Osteocyte (in vitro differentiated cells): ENCODE results near the gene AAK1. TPM values are rescaled to one million over a fixed set of nuclear protein-coding genes. Genes with fewer than 3 reads are reported as not detected.

Source experiments
- DNase-seq: peaks from one replicate; pipeline ENCODE4 v3.0.0; 2021; ENCODE audit warnings: mixed read lengths; ENCODE audit not compliant: unreplicated experiment; ENCODE audit errors: extremely low spot score
- H3K27ac Mint-ChIP-seq: one replicate; pipeline ENCODE4 v1.8.0; 2021; ENCODE audit warnings: mild to moderate bottlenecking, mixed read lengths; ENCODE audit not compliant: unreplicated experiment
- H3K27me3 Mint-ChIP-seq: one replicate; pipeline ENCODE4 v1.8.0; 2021; ENCODE audit warnings: mixed read lengths; ENCODE audit not compliant: unreplicated experiment
- H3K36me3 Mint-ChIP-seq: one replicate; pipeline ENCODE4 v1.8.0; 2021; ENCODE audit warnings: mixed read lengths; ENCODE audit not compliant: unreplicated experiment
- H3K4me1 Mint-ChIP-seq: one replicate; pipeline ENCODE4 v1.8.0; 2021; ENCODE audit warnings: mixed read lengths; ENCODE audit not compliant: unreplicated experiment
- H3K4me3 Mint-ChIP-seq: one replicate; pipeline ENCODE4 v1.8.0; 2021; ENCODE audit warnings: mild to moderate bottlenecking, moderate library complexity, mixed read lengths; ENCODE audit not compliant: unreplicated experiment
- H3K9me3 Mint-ChIP-seq: one replicate; pipeline ENCODE4 v1.8.0; 2021; ENCODE audit warnings: mixed read lengths; ENCODE audit not compliant: unreplicated experiment
- CTCF ChIP-seq: fragments of 200-600 bp; sonication (generic); IDR thresholded peaks from 2 replicates; pipeline ENCODE4 v1.5.0; 2021; ENCODE audit warnings: antibody characterized with exemption, mild to moderate bottlenecking, moderate library complexity
- total RNA-seq: library from RNA; stranded (reverse); gene quantifications from 2 replicates; pipeline ENCODE4 v1.2.1, GENCODE V29; 2021

Gene AAK1
- total RNA-seq, 1 donor from 2014 or later = 66.0 TPM

GRCh38 chr2:69483696-69484095 is 159.8 kb downstream of the AAK1 start:
- TF ChIP-seq CTCF = no peak
- no peaks in the 10 kb centered on the region for H3K9me3 Mint-ChIP-seq
- no peak overlapping the region for H3K27ac Mint-ChIP-seq
- peaks cover 5% of the 10 kb centered on the region for H3K4me1 Mint-ChIP-seq
- H3K36me3 Mint-ChIP-seq = peaks cover 38% of the 10 kb centered on the region
- DNase-seq = no peak
- H3K27me3 Mint-ChIP-seq = no peaks in the 10 kb centered on the region
- no peak overlapping the region for H3K4me3 Mint-ChIP-seq

- H3K27ac Mint-ChIP-seq = no peak overlapping the region
Observed at GRCh38 chr2:69483024-69483423, 160.5 kb downstream of the AAK1 start.

GRCh38 chr2:69482471-69482870 is 161.1 kb downstream of the AAK1 start:
- no peaks in the 10 kb centered on the region for H3K27me3 Mint-ChIP-seq

More at GRCh38 chr2:69483024-69483423, 160.5 kb downstream of the AAK1 start:
- no peak for DNase-seq
- H3K36me3 Mint-ChIP-seq = peaks cover 36% of the 10 kb centered on the region
- H3K9me3 Mint-ChIP-seq = no peaks in the 10 kb centered on the region
- H3K4me3 Mint-ChIP-seq = no peak overlapping the region
- peaks cover 5% of the 10 kb centered on the region for H3K4me1 Mint-ChIP-seq
- TF ChIP-seq CTCF = no peak
- no peaks in the 10 kb centered on the region for H3K27me3 Mint-ChIP-seq

GRCh38 chr2:69481421-69481820 is 162.1 kb downstream of the AAK1 start:
- Mint-ChIP-seq H3K4me3 (no peak overlapping the region), H3K9me3 (no peaks in the 10 kb centered on the region), H3K36me3 (peaks cover 34% of the 10 kb centered on the region), H3K27me3 (no peaks in the 10 kb centered on the region), H3K4me1 (peaks cover 5% of the 10 kb centered on the region), H3K27ac (no peak overlapping the region)
- no peak for DNase-seq
- no peak for TF ChIP-seq CTCF

More at GRCh38 chr2:69482471-69482870, 161.1 kb downstream of the AAK1 start:
- no peak for DNase-seq
- Mint-ChIP-seq H3K36me3 (peaks cover 36% of the 10 kb centered on the region), H3K9me3 (no peaks in the 10 kb centered on the region), H3K4me3 (no peak overlapping the region), H3K4me1 (peaks cover 5% of the 10 kb centered on the region), H3K27ac (no peak overlapping the region)
- no peak for TF ChIP-seq CTCF

- no peak for TF ChIP-seq CTCF
- Mint-ChIP-seq H3K36me3 (peaks cover 37% of the 10 kb centered on the region), H3K27ac (no peak overlapping the region)
Observed at GRCh38 chr2:69477627-69478026, 165.9 kb downstream of the AAK1 start.

More at GRCh38 chr2:69477627-69478026, 165.9 kb downstream of the AAK1 start:
- no peaks in the 10 kb centered on the region for H3K27me3 Mint-ChIP-seq
- H3K9me3 Mint-ChIP-seq = no peaks in the 10 kb centered on the region
- DNase-seq = no peak
- no peak overlapping the region for H3K4me3 Mint-ChIP-seq
- H3K4me1 Mint-ChIP-seq = no peaks in the 10 kb centered on the region
